Suprapubic skin (tissue), 4 donors: Measurements from ENCODE around the gene PLEKHG7. TPM values are rescaled to one million over a fixed set of nuclear protein-coding genes. Genes with fewer than 3 reads are reported as not detected.
A peak's percentile ranks its signal among the peaks of the same experiment; 100 is the strongest.

ENCODE experiments used
- DNase-seq, 2 donors: peaks; one replicate each; pipeline ENCODE4 v3.0.0-alpha.2; 2019; ENCODE audit warnings: low spot score in 2 of 2
- H3K27ac ChIP-seq: fragments of 200-600 bp; sonication (generic); one replicate; pipeline ENCODE4 v1.5.1; 2019
- H3K27me3 ChIP-seq: fragments of 200-600 bp; sonication (generic); one replicate; pipeline ENCODE4 v1.5.1; 2019
- H3K36me3 ChIP-seq: fragments of 200-600 bp; sonication (generic); one replicate; pipeline ENCODE4 v1.5.1; 2019
- H3K4me1 ChIP-seq: fragments of 200-600 bp; sonication (generic); one replicate; pipeline ENCODE4 v1.5.1; 2019
- H3K4me3 ChIP-seq: fragments of 200-600 bp; sonication (generic); one replicate; pipeline ENCODE4 v1.5.1; 2019; ENCODE audit warnings: mild to moderate bottlenecking
- H3K9me3 ChIP-seq: fragments of 200-600 bp; sonication (generic); one replicate; pipeline ENCODE4 v1.5.1; 2019
- EP300 ChIP-seq: sonication (generic); formaldehyde crosslinking; IDR thresholded peaks from one replicate; pipeline ENCODE4 v1.6.1; 2017; ENCODE audit warnings: antibody characterized with exemption
- POLR2A ChIP-seq, 2 donors: fragments of 450-650 bp; IDR thresholded peaks; one replicate each; pipeline ENCODE4 v1.6.1; 2017; ENCODE audit warnings: antibody characterized with exemption in 2 of 2, mild to moderate bottlenecking in 2 of 2, moderate library complexity in 2 of 2
- POLR2AphosphoS5 ChIP-seq, 3 donors: sonication (generic); formaldehyde crosslinking; IDR thresholded peaks; one replicate each; pipeline ENCODE4 v1.6.1; 2017; ENCODE audit warnings: antibody characterized with exemption in 3 of 3
- WGBS: methylation state at CpG from one replicate; pipeline ENCODE4 v1.1.5; 2018; 5-methylcytosine and 5-hydroxymethylcytosine counted together
- total RNA-seq, 4 donors: library from RNA; depleted of rRNA; stranded (reverse); fragments of >200 nt; gene quantifications; one replicate each; pipeline ENCODE4 v1.1.0, GENCODE V29; 2016
- TF ChIP-seq, protein P1 (sequence below), 2 donors: fragments of 200-600 bp in 1 of 2; fragments of 450-650 bp in 1 of 2; sonication (generic) in 1 of 2; IDR thresholded peaks; one replicate each; pipeline ENCODE4 v1.5.1; 2016 to 2019; ENCODE audit warnings: antibody characterized with exemption in 2 of 2, mild to moderate bottlenecking in 1 of 2, moderate library complexity in 1 of 2

PLEKHG7 gene
- total RNA-seq, 4 donors from 2014 or later = not detected

DNA sequence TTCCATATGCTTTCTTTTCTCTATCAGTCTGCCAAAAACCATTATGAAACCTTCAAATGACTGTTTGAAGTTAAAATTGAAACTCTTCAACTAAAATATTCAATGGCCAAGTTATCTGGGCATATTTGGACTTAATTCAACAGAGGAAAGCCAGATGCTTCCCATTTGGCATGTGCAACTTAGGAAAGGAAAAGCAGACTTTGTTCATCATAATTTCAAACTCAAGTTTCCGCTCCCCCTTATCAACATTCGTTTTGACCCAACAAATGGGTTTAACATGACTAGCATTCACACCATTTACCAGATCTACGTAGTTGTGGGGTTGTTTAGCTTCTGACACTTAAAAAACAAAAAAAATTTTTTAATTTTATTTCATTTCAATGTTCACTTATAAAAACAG, 75.7 kb downstream of the PLEKHG7 start:
- Histone ChIP-seq H3K27ac (no peak overlapping the region), H3K4me1 (no peaks in the 10 kb centered on the region), H3K9me3 (no peaks in the 10 kb centered on the region), H3K4me3 (no peak overlapping the region), H3K36me3 (peaks cover 38% of the 10 kb centered on the region), H3K27me3 (no peaks in the 10 kb centered on the region)
- TF ChIP-seq POLR2A (IDR thresholded peaks at IDR 0.05) (no peak), POLR2AphosphoS5 (IDR thresholded peaks at IDR 0.05) (no peak), EP300 (no peak)
- TF ChIP-seq, protein P1, sequence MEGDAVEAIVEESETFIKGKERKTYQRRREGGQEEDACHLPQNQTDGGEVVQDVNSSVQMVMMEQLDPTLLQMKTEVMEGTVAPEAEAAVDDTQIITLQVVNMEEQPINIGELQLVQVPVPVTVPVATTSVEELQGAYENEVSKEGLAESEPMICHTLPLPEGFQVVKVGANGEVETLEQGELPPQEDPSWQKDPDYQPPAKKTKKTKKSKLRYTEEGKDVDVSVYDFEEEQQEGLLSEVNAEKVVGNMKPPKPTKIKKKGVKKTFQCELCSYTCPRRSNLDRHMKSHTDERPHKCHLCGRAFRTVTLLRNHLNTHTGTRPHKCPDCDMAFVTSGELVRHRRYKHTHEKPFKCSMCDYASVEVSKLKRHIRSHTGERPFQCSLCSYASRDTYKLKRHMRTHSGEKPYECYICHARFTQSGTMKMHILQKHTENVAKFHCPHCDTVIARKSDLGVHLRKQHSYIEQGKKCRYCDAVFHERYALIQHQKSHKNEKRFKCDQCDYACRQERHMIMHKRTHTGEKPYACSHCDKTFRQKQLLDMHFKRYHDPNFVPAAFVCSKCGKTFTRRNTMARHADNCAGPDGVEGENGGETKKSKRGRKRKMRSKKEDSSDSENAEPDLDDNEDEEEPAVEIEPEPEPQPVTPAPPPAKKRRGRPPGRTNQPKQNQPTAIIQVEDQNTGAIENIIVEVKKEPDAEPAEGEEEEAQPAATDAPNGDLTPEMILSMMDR (IDR thresholded peaks at IDR 0.05) = no peak
- no peak for DNase-seq
- WGBS = 71% methylated on average over 3 of the region's 3 CpGs

DNA sequence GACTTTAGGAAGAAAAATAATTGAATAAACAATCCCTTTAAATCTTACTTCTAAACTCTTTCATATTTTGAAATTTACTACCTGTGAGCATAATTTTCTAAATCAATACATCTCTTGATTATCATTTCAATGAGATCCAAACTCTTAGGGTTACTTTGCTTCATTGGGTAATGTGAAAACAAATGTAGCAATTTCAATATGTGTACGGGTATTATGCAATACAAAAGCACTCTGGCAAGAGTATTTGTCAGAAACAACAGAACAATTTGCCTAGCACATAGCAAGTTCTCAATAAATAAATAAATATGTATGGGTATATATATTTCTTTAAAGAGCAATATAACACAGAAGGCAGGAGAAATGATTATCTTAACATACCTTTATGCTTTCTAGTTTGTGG, 77.1 kb downstream of the PLEKHG7 start:
- TF ChIP-seq, protein P1 (IDR thresholded peaks at IDR 0.05) = no peak
- TF ChIP-seq POLR2AphosphoS5 (IDR thresholded peaks at IDR 0.05) (no peak), EP300 (no peak), POLR2A (IDR thresholded peaks at IDR 0.05) (no peak)
- Histone ChIP-seq H3K4me1 (peaks cover 4% of the 10 kb centered on the region), H3K36me3 (peaks cover 38% of the 10 kb centered on the region), H3K4me3 (no peak overlapping the region), H3K27me3 (no peaks in the 10 kb centered on the region), H3K9me3 (no peaks in the 10 kb centered on the region), H3K27ac (no peak overlapping the region)
- DNase-seq = no peak
- 65% methylated on average over 1 of the region's 1 CpG for WGBS

DNA sequence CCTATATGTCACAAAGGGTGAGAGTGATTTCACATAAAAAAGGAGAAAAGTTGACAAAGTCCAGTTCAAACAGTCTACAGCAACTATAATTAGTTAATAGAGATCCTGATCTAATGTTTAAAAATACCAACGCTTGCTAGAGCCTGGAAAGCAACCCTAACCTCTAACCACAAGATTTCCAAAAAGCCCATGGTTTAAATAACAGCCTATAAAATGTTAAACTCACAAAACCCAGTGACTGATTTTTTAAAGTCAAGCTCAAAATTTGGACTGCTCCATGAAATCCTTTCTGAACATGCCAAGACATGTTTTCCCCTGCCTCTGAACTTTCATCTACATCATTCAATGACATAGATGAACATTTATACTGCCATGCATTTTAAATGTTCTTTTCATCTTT, 81.6 kb downstream of the PLEKHG7 start:
- no peaks in the 10 kb centered on the region for H3K9me3 ChIP-seq
- no peak overlapping the region for H3K4me3 ChIP-seq
- H3K36me3 ChIP-seq = peaks cover 15% of the 10 kb centered on the region
- TF ChIP-seq POLR2A (IDR thresholded peaks at IDR 0.05) (no peak), EP300 (no peak), POLR2AphosphoS5 (IDR thresholded peaks at IDR 0.05) (no peak)
- TF ChIP-seq, protein P1 (IDR thresholded peaks at IDR 0.05) = no peak
- no peaks in the 10 kb centered on the region for H3K27me3 ChIP-seq
- 53% methylated on average over 1 of the region's 1 CpG for WGBS
- no peak overlapping the region for H3K27ac ChIP-seq
- no peak for DNase-seq
- H3K4me1 ChIP-seq = peaks cover 4% of the 10 kb centered on the region

DNA sequence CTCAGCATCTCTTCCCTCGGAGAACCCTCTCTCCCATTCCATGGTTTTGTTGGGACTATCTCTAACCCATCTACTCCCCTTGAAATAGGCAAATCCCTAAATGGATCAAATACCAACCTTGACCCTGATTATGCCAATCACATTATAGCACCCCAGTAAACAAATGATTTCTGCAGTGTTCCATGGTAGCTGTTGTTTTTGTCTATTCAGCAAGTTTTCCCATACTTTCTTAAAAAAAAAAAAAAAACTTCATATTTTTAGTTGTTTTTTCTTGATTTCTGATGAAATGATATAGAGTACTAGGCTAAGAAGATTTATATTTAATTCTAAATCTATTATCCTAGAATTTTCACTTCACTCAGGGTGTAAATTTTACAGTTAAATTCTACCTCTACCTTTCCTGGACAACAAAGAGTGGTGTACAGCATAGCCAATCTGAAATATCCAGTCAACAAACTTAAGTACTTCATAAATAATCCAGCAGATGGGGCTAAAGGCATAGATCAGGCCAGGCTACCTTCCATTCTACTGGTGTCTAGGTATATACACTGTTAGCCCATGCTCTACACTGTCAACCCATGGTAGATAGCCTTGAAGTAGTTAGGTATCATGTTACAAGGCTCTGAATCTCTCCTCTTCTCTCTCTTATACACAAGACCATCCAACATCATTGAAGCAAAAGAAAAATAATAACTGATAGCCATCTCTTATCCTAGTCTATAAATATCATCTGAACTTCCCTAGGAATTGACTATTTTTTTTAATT, 82.2 kb downstream of the PLEKHG7 start:
- no peak for TF ChIP-seq POLR2AphosphoS5 (IDR thresholded peaks at IDR 0.05)
- TF ChIP-seq, protein P1 (IDR thresholded peaks at IDR 0.05) = peak; percentile 20 to 53
- no peak for TF ChIP-seq POLR2A (IDR thresholded peaks at IDR 0.05)
- no peak for TF ChIP-seq EP300
- peaks cover 4% of the 10 kb centered on the region for H3K4me1 ChIP-seq
- no peaks in the 10 kb centered on the region for H3K9me3 ChIP-seq
- no peak for DNase-seq
- H3K27ac ChIP-seq = no peak overlapping the region
- 67% methylated on average over 1 of the region's 1 CpG for WGBS
- no peak overlapping the region for H3K4me3 ChIP-seq
- peaks cover 16% of the 10 kb centered on the region for H3K36me3 ChIP-seq
- no peaks in the 10 kb centered on the region for H3K27me3 ChIP-seq

DNA sequence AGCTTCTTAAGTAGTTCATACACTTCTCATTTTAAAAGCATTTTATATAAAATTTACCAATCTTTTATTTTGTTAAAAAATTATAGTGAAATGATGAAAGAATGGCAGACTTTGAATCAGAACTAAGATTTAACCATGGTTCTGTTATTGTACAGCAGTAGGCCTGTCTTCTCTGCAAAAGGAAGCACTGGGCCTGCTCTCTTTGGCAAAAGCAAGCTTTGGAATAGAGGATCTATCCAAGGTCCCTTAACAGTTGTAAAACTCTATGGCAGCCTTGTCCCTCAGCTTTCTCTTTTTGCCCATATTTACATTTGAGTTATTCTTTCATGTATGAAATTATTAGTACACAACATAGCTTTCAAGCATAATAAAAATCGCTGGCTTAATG, 82.8 kb downstream of the PLEKHG7 start:
- Histone ChIP-seq H3K36me3 (peaks cover 16% of the 10 kb centered on the region), H3K4me3 (no peak overlapping the region), H3K9me3 (no peaks in the 10 kb centered on the region), H3K27ac (no peak overlapping the region), H3K4me1 (peaks cover 4% of the 10 kb centered on the region), H3K27me3 (no peaks in the 10 kb centered on the region)
- 92% methylated on average over 1 of the region's 1 CpG for WGBS
- TF ChIP-seq POLR2AphosphoS5 (IDR thresholded peaks at IDR 0.05) (no peak), EP300 (no peak)
- no peak for DNase-seq
